Measurements from ENCODE around the gene GDAP1L1. TPM values are rescaled to one million over a fixed set of nuclear protein-coding genes. Genes with fewer than 3 reads are reported as not detected.

Gene GDAP1L1
- polyA plus RNA-seq, 2 of the 4 experiments (the other 2 are of a cell fraction): 0.06 to 0.13 TPM

GRCh38 chr20:44219791-44220190, 27.3 kb upstream of the GDAP1L1 start (continued):
- TF ChIP-seq RAD21 (conservative IDR thresholded peaks at IDR 0.05 in 1 of 2, IDR thresholded peaks at IDR 0.05 in 1 of 2): no peak
- no peak for TF ChIP-seq ZC3H11A (IDR thresholded peaks at IDR 0.05)
- no peak for TF ChIP-seq ELK1 (IDR thresholded peaks at IDR 0.05; ENCODE audit: low read depth, low read length)

- Histone ChIP-seq H3K4me3 (no peak overlapping the region), H3K9me3 (no peaks in the 10 kb centered on the region), H3K4me1 (no peaks in the 10 kb centered on the region; the same call in 2 of the 3 replicates), H3K4me2 (no peak overlapping the region), H3K27ac (no peak overlapping the region)
- no peak for TF ChIP-seq HOXB5 (CRISPR knock-in tag; IDR thresholded peaks at IDR 0.05)
- TF ChIP-seq ATOH8 (CRISPR knock-in tag; IDR thresholded peaks at IDR 0.05; ENCODE audit: low read depth): no peak
- TF ChIP-seq MAX (IDR thresholded peaks at IDR 0.05): no peak
- TF ChIP-seq EHF (CRISPR knock-in tag; IDR thresholded peaks at IDR 0.05): no peak
- TF ChIP-seq REST (IDR thresholded peaks at IDR 0.05): no peak
- TF ChIP-seq HEYL (CRISPR knock-in tag; IDR thresholded peaks at IDR 0.05): no peak
- TF ChIP-seq BCL3 (IDR thresholded peaks at IDR 0.05): no peak
- no peak for TF ChIP-seq ZSCAN20 (CRISPR knock-in tag; IDR thresholded peaks at IDR 0.05)
- TF ChIP-seq JUNB (IDR thresholded peaks at IDR 0.05): no peak
- no peak for TF ChIP-seq EP300 (IDR thresholded peaks at IDR 0.05)
- TF ChIP-seq ZFP36 (IDR thresholded peaks at IDR 0.05; ENCODE audit: borderline replicate concordance, partially characterized antibody): no peak
- TF ChIP-seq PHF8 (IDR thresholded peaks at IDR 0.05; ENCODE audit: borderline replicate concordance, low read depth): no peak
- TF ChIP-seq CBX2 (IDR thresholded peaks at IDR 0.05; ENCODE audit: borderline replicate concordance, low read depth): no peak
- TF ChIP-seq HMGXB4 (CRISPR knock-in tag; IDR thresholded peaks at IDR 0.05; ENCODE audit: borderline replicate concordance): no peak
- no peak for TF ChIP-seq FOSB (CRISPR knock-in tag; IDR thresholded peaks at IDR 0.05)
- no peak for TF ChIP-seq POLR2A (IDR thresholded peaks at IDR 0.05; ENCODE audit: low read length)
- WGBS (ENCODE audit: missing lambda C conversion rate): 79% methylated on average over 3 of the region's 3 CpGs
- ChIA-PET POLR2A (no interaction called here), CTCF (interaction anchor here (9.8 to 16.0 kb wide), 4 partner anchors 11 to 242 kb away, joined by 96 to 440 read pairs (median 289); partner anchors contain the start of gene FITM2)
- FAIRE-seq (no peak), ATAC-seq (no peak), DNase-seq (ENCODE audit: low read depth in 1 of 2, low spot score in 1 of 2) (no peak)
Observed at GRCh38 chr20:44221368-44221954, 25.6 kb upstream of the GDAP1L1 start.
